ENCODE results near the gene KCNAB1.

Gene KCNAB1

GRCh38 chr3:156586905-156587759 is 466.8 kb downstream of the KCNAB1 start:
- no peak for DNase-seq

DNA sequence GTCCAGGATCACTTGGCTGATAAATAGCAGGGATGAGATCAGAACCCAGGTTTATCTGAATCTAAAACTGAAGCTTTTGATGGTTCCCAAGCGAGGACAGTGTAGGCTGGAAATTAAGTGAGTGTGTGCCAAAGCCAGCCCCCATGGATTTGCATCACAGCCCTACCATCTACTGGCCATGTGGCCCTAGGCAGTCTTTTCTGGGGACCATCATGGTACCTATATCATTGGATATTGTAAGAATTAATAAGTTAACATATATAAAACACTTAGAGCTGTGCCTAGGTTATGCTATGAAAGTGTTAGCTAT is 467.3 kb downstream of the KCNAB1 start:
- no peak for DNase-seq

Measured in CD4-positive, alpha-beta T cell treated with Interleukin-10 for 1 hour (primary cell).